GM12878 (cell line): Measurements from ENCODE around the gene NOS1. TPM values are rescaled to one million over a fixed set of nuclear protein-coding genes. Genes with fewer than 3 reads are reported as not detected.

Experiments
- ATAC-seq: fragments of 200-7000 bp; cut with Tn5 transposase; 3 replicates; pipeline ENCODE4 v1.9.1; 2020; ENCODE audit warnings: mild to moderate bottlenecking, moderate library complexity
- BruUV-seq: library from RNA; stranded (reverse); fragments of 400-500 nt; replicated peaks from 2 replicates; lab custom pipeline; 2021; lab: Mats Ljungman, UMichigan
- CTCF ChIA-PET: fragments of 300-600 bp; sonication (Branson Sonifier 250); formaldehyde crosslinking; extraction: SDS; loops from one replicate; lab custom pipeline; 2021; ENCODE audit warnings: inconsistent platforms; lab: Yijun Ruan, JAX
- POLR2A ChIA-PET: fragments of 350-600 bp; formaldehyde crosslinking; extraction: SDS; loops from one replicate; lab custom pipeline; 2021; ENCODE audit warnings: inconsistent platforms; lab: Charles Lee
- RAD21 ChIA-PET: fragments of 300-600 bp; sonication (Branson Sonifier 250); formaldehyde crosslinking; loops from one replicate; lab custom pipeline; 2023; ENCODE audit warnings: antibody characterized with exemption; ENCODE audit not compliant: unreplicated experiment; lab: Charles Lee
- SMC1A ChIA-PET: fragments of 300-600 bp; sonication (Branson Sonifier 250); formaldehyde crosslinking; loops from one replicate; lab custom pipeline; 2023; ENCODE audit not compliant: unreplicated experiment, uncharacterized antibody; lab: Charles Lee
- DNase-seq: peaks from one replicate; pipeline ENCODE4 v3.0.0-alpha.2; 2011; ENCODE audit warnings: low read depth, low spot score
- FAIRE-seq: peaks from 3 replicates; lab custom pipeline; 2011; peaks lifted over from hg19 to GRCh38; lab: Jason Lieb, UNC
- H2AFZ ChIP-seq: 2 replicates; pipeline ENCODE4 v1.6.0; 2011; ENCODE audit warnings: low read depth, low read length, control low read depth; ENCODE audit not compliant: control insufficient read depth
- H3K27ac ChIP-seq: 2 replicates; pipeline ENCODE4 v1.5.1; 2011; ENCODE audit warnings: control low read depth; ENCODE audit not compliant: control insufficient read depth, insufficient read depth
- H3K27me3 ChIP-seq, 2 experiments: replicated peaks in 1 of 2; 2 replicates each; pipeline versions ENCODE4 v1.6.0 to v1.6.1; 2011; ENCODE audit warnings: low read length in 1 of 2; ENCODE audit not compliant: control insufficient read depth in 2 of 2, insufficient read depth in 2 of 2
- H3K36me3 ChIP-seq, 2 experiments: 2 replicates each; pipeline ENCODE4 v1.5.1; 2011; ENCODE audit warnings: low read length in 1 of 2; ENCODE audit not compliant: control insufficient read depth in 2 of 2, insufficient read depth in 2 of 2
- H3K4me1 ChIP-seq: 2 replicates; pipeline ENCODE4 v1.6.1; 2011; ENCODE audit warnings: mild to moderate bottlenecking, low read length, moderate library complexity, mixed read lengths; ENCODE audit not compliant: control insufficient read depth, insufficient read depth
- H3K4me2 ChIP-seq: 2 replicates; pipeline ENCODE4 v1.6.0; 2011; ENCODE audit warnings: control low read depth; ENCODE audit not compliant: control insufficient read depth, insufficient read depth
- H3K4me3 ChIP-seq: fragments of 200-600 bp; sonication (generic); 2 replicates; pipeline ENCODE4 v1.5.1; 2016
- H3K79me2 ChIP-seq: 2 replicates; pipeline ENCODE4 v1.6.0; 2011; ENCODE audit warnings: low read length; ENCODE audit not compliant: control insufficient read depth, insufficient read depth
- H3K9ac ChIP-seq: 2 replicates; pipeline ENCODE4 v1.8.0; 2011; ENCODE audit warnings: low read length, control low read depth, mixed read lengths; ENCODE audit not compliant: control insufficient read depth, insufficient read depth
- H3K9me3 ChIP-seq: replicated peaks from 3 replicates; pipeline ENCODE4 v1.5.1; 2011; ENCODE audit warnings: mild to moderate bottlenecking, low read length; ENCODE audit not compliant: control insufficient read depth, insufficient read depth
- H4K20me1 ChIP-seq: 2 replicates; pipeline ENCODE4 v1.6.0; 2011; ENCODE audit not compliant: control insufficient read depth, insufficient read depth
- BCL11A ChIP-seq: IDR thresholded peaks from 2 replicates; pipeline ENCODE4 v1.6.1; 2011; ENCODE audit warnings: low read depth, low read length
- GABPA ChIP-seq: IDR thresholded peaks from 2 replicates; pipeline ENCODE4 v1.6.1; 2014; ENCODE audit warnings: antibody characterized with exemption, low read depth, mild to moderate bottlenecking, inconsistent platforms
- IKZF2 ChIP-seq, 2 experiments: fragments of 450-650 bp; IDR thresholded peaks; 2 replicates each; pipeline ENCODE4 v1.6.1; 2017; ENCODE audit warnings: mild to moderate bottlenecking in 2 of 2, moderate library complexity in 2 of 2
- MEF2B ChIP-seq: fragments of 450-650 bp; IDR thresholded peaks from 2 replicates; pipeline ENCODE4 v1.6.1; 2018; ENCODE audit warnings: mild to moderate bottlenecking, moderate library complexity; ENCODE audit not compliant: partially characterized antibody, poor library complexity, severe bottlenecking
- MYB ChIP-seq: fragments of 150-350 bp; IDR thresholded peaks from 2 replicates; pipeline ENCODE4 v1.6.1; 2014; ENCODE audit warnings: mild to moderate bottlenecking, low read depth, low read length, borderline replicate concordance
- NBN ChIP-seq: fragments of 450-650 bp; IDR thresholded peaks from 2 replicates; pipeline ENCODE4 v1.6.1; 2016
- REST ChIP-seq: IDR thresholded peaks from 2 replicates; pipeline ENCODE4 v1.6.1; 2012; ENCODE audit warnings: mild to moderate bottlenecking, low read depth, low read length
- SIN3A ChIP-seq: IDR thresholded peaks from 2 replicates; pipeline ENCODE4 v1.6.1; 2012; ENCODE audit warnings: low read depth, low read length, improper control_type of control experiment
- SMAD1 ChIP-seq: fragments of 450-650 bp; IDR thresholded peaks from 2 replicates; pipeline ENCODE4 v1.6.1; 2018; ENCODE audit warnings: mild to moderate bottlenecking, low read depth; ENCODE audit not compliant: partially characterized antibody
- WGBS: methylation state at CpG from one replicate; pipeline ENCODE4 v1.1.6; 2016; ENCODE audit warnings: low lambda C conversion rate; ENCODE audit not compliant: insufficient replicate concordance, insufficient coverage; ENCODE audit errors: missing lambda C conversion rate; 5-methylcytosine and 5-hydroxymethylcytosine counted together
- in situ Hi-C: fragments of 300-500 bp; cut with MboI; formaldehyde crosslinking; loops from 9 replicates; pipeline ENCODE4 v1.14.3; 2018; ENCODE audit warnings: mixed read lengths
- intact Hi-C: fragments of 100-400 bp; cut with micrococcal nuclease; formaldehyde crosslinking; loops from one replicate; pipeline ENCODE4 v1.14.2; 2022; ENCODE audit not compliant: unreplicated experiment
- polyA plus RNA-seq, 11 experiments: library from polyadenylated mRNA; depleted of rRNA in 4 of 11; unstranded in 6 of 11; stranded (reverse) in 5 of 11; fragments of >200 nt; fragmentation: Nextera tagmentation in 4 of 11; fragmentation: Illumina TruSeq in 1 of 11; extraction: Ambion mirVana in 4 of 11; extraction: Trizol in 1 of 11; gene quantifications; 1 replicate in 1 of 11; 2 replicates in 10 of 11; pipeline versions ENCODE4 v1.2.1 to v1.2.3, GENCODE V29; 2011 to 2016; ENCODE audit warnings: inconsistent platforms in 2 of 11, missing spikeins in 2 of 11, low read depth in 1 of 11
- total RNA-seq, 4 experiments: library from RNA; depleted of rRNA in 3 of 4; stranded (reverse); fragments of >200 nt in 3 of 4; fragmentation: Illumina TruSeq in 1 of 4; extraction: Trizol in 1 of 4; gene quantifications; 2 replicates each; pipeline versions ENCODE4 v1.2.1 to v1.2.3, GENCODE V29; 2013 to 2021
- TF ChIP-seq, protein P1 (sequence below): fragments of 450-650 bp; formaldehyde crosslinking; IDR thresholded peaks from 2 replicates; pipeline ENCODE4 v1.5.0; 2022; ENCODE audit warnings: mild to moderate bottlenecking, missing genetic modification characterization

The NOS1 gene
- total and polyA plus RNA-seq, 10 of the 15 experiments (the other 5 are each of a cell fraction or from before 2014, with no cell fraction given) = under 0.01 to 0.04 (median 0.01) TPM; not detected in 7

DNA sequence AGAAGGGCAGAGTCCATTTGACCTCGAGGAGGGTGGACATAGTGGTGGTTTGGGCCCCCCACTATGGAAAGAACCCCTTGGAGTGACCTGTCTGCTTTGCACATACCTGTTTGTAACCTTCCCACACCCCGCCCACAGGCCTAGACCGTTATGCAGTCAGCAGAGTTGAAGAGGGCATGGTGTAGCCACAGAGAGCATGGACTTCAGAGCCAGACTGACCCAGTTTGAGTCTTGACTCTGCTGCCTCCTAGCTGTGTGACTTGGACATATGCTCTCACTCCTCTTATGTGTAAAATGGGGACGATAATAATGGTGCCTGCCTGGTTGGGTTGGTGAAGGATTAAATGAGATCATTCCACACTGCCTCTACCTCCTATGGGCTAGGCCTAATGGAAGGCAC lies 40.9 kb upstream of the NOS1 start:
- SMC1A ChIA-PET = no interaction called here
- H3K79me2 ChIP-seq = no peaks in the 10 kb centered on the region
- H3K4me3 ChIP-seq = no peak overlapping the region
- CTCF ChIA-PET = no interaction called here
- H4K20me1 ChIP-seq = no peaks in the 10 kb centered on the region
- BruUV-seq = no TSS peak
- TF ChIP-seq MEF2B = no peak
- TF ChIP-seq REST = no peak
- TF ChIP-seq SMAD1 = no peak
- no peak for TF ChIP-seq NBN
- TF ChIP-seq MYB = no peak
- TF ChIP-seq SIN3A = no peak
- TF ChIP-seq GABPA = no peak
- TF ChIP-seq IKZF2 (IDR thresholded peaks at IDR 0.05) = no peak
- no peak for TF ChIP-seq BCL11A
- TF ChIP-seq, protein P1, sequence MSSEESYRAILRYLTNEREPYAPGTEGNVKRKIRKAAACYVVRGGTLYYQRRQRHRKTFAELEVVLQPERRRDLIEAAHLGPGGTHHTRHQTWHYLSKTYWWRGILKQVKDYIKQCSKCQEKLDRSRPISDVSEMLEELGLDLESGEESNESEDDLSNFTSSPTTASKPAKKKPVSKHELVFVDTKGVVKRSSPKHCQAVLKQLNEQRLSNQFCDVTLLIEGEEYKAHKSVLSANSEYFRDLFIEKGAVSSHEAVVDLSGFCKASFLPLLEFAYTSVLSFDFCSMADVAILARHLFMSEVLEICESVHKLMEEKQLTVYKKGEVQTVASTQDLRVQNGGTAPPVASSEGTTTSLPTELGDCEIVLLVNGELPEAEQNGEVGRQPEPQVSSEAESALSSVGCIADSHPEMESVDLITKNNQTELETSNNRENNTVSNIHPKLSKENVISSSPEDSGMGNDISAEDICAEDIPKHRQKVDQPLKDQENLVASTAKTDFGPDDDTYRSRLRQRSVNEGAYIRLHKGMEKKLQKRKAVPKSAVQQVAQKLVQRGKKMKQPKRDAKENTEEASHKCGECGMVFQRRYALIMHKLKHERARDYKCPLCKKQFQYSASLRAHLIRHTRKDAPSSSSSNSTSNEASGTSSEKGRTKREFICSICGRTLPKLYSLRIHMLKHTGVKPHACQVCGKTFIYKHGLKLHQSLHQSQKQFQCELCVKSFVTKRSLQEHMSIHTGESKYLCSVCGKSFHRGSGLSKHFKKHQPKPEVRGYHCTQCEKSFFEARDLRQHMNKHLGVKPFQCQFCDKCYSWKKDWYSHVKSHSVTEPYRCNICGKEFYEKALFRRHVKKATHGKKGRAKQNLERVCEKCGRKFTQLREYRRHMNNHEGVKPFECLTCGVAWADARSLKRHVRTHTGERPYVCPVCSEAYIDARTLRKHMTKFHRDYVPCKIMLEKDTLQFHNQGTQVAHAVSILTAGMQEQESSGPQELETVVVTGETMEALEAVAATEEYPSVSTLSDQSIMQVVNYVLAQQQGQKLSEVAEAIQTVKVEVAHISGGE (CRISPR knock-in tag) = no peak
- TF ChIP-seq, all 136 proteins: peak for 0
- ChIA-PET RAD21 (no interaction called here), POLR2A (no interaction called here)
- Histone ChIP-seq H2AFZ (no peak overlapping the region), H3K4me1 (no peaks in the 10 kb centered on the region), H3K9me3 (no peaks in the 10 kb centered on the region), H3K27ac (no peak overlapping the region), H3K4me2 (no peak overlapping the region), H3K36me3 (no peaks in the 10 kb centered on the region), H3K27me3 (no peaks in the 10 kb centered on the region), H3K9ac (no peak overlapping the region)
- ATAC-seq (no peak), FAIRE-seq (no peak), DNase-seq (no peak)
- in situ Hi-C loops = no loop called here
- intact Hi-C loops = no loop called here
- WGBS = 56% methylated on average over 4 of the region's 4 CpGs
